Tibial nerve (tissue), 4 donors: ENCODE results near the gene CEACAM16. TPM values are rescaled to one million over a fixed set of nuclear protein-coding genes. Genes with fewer than 3 reads are reported as not detected.

Experiments
- DNase-seq, 2 donors: peaks; one replicate each; pipeline ENCODE4 v3.0.0-alpha.2; 2019; ENCODE audit warnings: low spot score in 2 of 2
- H3K27ac ChIP-seq, 4 donors: fragments of 200-600 bp; sonication (generic) in 3 of 4; one replicate each; pipeline ENCODE4 v1.5.1; 2017 to 2019; ENCODE audit warnings: mild to moderate bottlenecking in 1 of 4
- H3K27me3 ChIP-seq, 2 donors: fragments of 200-600 bp; sonication (generic) in 1 of 2; one replicate each; pipeline versions ENCODE4 v1.5.1 to v1.6.0; 2017 to 2019
- H3K36me3 ChIP-seq, 3 donors: fragments of 200-600 bp; sonication (generic); one replicate each; pipeline ENCODE4 v1.5.1; 2018 to 2019
- H3K4me1 ChIP-seq, 4 donors: fragments of 200-600 bp; sonication (generic) in 3 of 4; one replicate each; pipeline ENCODE4 v1.5.1; 2017 to 2019
- H3K4me3 ChIP-seq, 4 donors: fragments of 200-600 bp; sonication (generic) in 3 of 4; one replicate each; pipeline ENCODE4 v1.5.1; 2017 to 2019; ENCODE audit warnings: mild to moderate bottlenecking in 1 of 4, moderate library complexity in 1 of 4
- H3K9me3 ChIP-seq, 4 donors: fragments of 200-600 bp; sonication (generic) in 3 of 4; one replicate each; pipeline ENCODE4 v1.5.1; 2017 to 2019
- CTCF ChIP-seq, 5 experiments: fragments of 200-600 bp in 3 of 5; fragments of 450-650 bp in 2 of 5; sonication (generic) in 3 of 5; IDR thresholded peaks; one replicate each; pipeline ENCODE4 v1.5.1; 2016 to 2019; ENCODE audit warnings: antibody characterized with exemption in 5 of 5, mild to moderate bottlenecking in 3 of 5, moderate library complexity in 2 of 5
- EP300 ChIP-seq, 2 donors: sonication (generic); formaldehyde crosslinking; IDR thresholded peaks; one replicate each; pipeline ENCODE4 v1.6.1; 2017; ENCODE audit warnings: antibody characterized with exemption in 2 of 2, mild to moderate bottlenecking in 1 of 2
- POLR2A ChIP-seq, 2 donors: fragments of 450-650 bp; IDR thresholded peaks; one replicate each; pipeline ENCODE4 v1.6.1; 2017; ENCODE audit warnings: antibody characterized with exemption in 2 of 2, mild to moderate bottlenecking in 2 of 2, moderate library complexity in 2 of 2
- WGBS, 2 donors: methylation state at CpG; one replicate each; pipeline ENCODE4 v1.1.5; 2018; 5-methylcytosine and 5-hydroxymethylcytosine counted together
- total RNA-seq, 4 donors: library from RNA; depleted of rRNA; stranded (reverse); fragments of >200 nt; gene quantifications; one replicate each; pipeline ENCODE4 v1.1.0, GENCODE V29; 2016

Gene CEACAM16
- total RNA-seq, 4 donors from 2014 or later, result not detected

- peaks cover 0 to 19% (median 0%) of the 10 kb centered on the region in 4 donors for H3K4me1 ChIP-seq
- H3K36me3 ChIP-seq, result peaks cover 0 to 66% (median 0%) of the 10 kb centered on the region in 3 donors
- H3K4me3 ChIP-seq, result no peak overlapping the region
- 54% methylated on average over 7 of the region's 7 CpGs for WGBS, 2 donors
- no peak overlapping the region for H3K27ac ChIP-seq
- H3K9me3 ChIP-seq, result no peaks in the 10 kb centered on the region
- no peaks in the 10 kb centered on the region for H3K27me3 ChIP-seq
- DNase-seq, result no peak
- TF ChIP-seq CTCF (IDR thresholded peaks at IDR 0.05) (no peak), POLR2A (IDR thresholded peaks at IDR 0.05) (no peak), EP300 (IDR thresholded peaks at IDR 0.05) (no peak)
These were observed 36.1 kb upstream of the CEACAM16 start for GRCh38 chr19:44662691-44663385.

- TF ChIP-seq POLR2A (IDR thresholded peaks at IDR 0.05) (no peak), EP300 (IDR thresholded peaks at IDR 0.05) (no peak), CTCF (IDR thresholded peaks at IDR 0.05) (no peak)
- no peak overlapping the region for H3K27ac ChIP-seq
- peaks cover 0 to 55% (median 0%) of the 10 kb centered on the region in 3 donors for H3K36me3 ChIP-seq
- no peaks in the 10 kb centered on the region for H3K9me3 ChIP-seq
- 95 to 98% methylated on average over 5 of the region's 5 CpGs for WGBS, 2 donors
- no peaks in the 10 kb centered on the region for H3K27me3 ChIP-seq
- no peak overlapping the region for H3K4me3 ChIP-seq
- no peak for DNase-seq
- peaks cover 0 to 19% (median 0%) of the 10 kb centered on the region in 4 donors for H3K4me1 ChIP-seq
These were observed 35.0 kb upstream of the CEACAM16 start for GRCh38 chr19:44663996-44664395.

GRCh38 chr19:44664976-44665375 is 34.0 kb upstream of the CEACAM16 start:
- Histone ChIP-seq H3K27ac (no peak overlapping the region), H3K27me3 (no peaks in the 10 kb centered on the region), H3K4me1 (peaks cover 0 to 19% (median 0%) of the 10 kb centered on the region in 4 donors), H3K4me3 (no peak overlapping the region), H3K9me3 (no peaks in the 10 kb centered on the region), H3K36me3 (peaks cover 0 to 45% (median 0%) of the 10 kb centered on the region in 3 donors)
- WGBS, 2 donors, result 94 to 95% methylated on average over 10 of the region's 10 CpGs
- TF ChIP-seq POLR2A (IDR thresholded peaks at IDR 0.05), result no peak
- TF ChIP-seq CTCF (IDR thresholded peaks at IDR 0.05), result no peak
- TF ChIP-seq EP300 (IDR thresholded peaks at IDR 0.05), result no peak
- DNase-seq, result no peak

DNA sequence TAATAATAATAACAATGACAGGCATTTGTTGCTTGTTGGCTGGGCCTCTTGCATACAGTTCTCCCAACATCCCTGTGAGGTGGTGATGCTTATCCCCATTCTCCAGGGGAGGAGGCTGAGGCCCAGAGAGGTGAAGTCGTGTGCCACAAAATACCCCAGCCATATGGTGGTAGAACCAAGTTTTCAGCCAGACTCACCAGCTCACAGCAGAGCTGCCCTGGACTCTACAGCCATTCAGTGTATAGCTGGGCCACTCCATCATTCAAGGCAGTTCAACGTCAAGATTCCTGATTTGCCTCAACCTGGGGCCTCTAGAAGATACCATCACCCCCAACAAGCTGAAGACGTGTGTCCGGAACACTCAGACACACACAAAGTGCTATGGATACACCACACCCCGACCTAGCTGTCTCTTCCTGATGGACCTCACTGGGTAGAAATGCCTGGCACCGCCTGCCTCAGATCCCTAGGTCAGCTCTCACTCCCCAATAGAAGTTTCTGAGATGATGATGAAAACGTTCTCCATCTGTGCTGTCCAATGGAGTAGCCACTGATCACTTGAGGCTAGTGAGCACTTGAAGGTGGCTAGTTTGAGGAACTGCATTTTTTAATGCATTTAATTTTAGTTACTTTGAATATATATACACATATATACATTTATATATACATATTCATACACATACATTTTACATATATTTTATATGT is 31.9 kb upstream of the CEACAM16 start:
- Histone ChIP-seq H3K27ac (no peak overlapping the region), H3K4me3 (no peak overlapping the region), H3K4me1 (peaks cover 0 to 16% (median 0%) of the 10 kb centered on the region in 4 donors), H3K36me3 (peaks cover 0 to 24% (median 0%) of the 10 kb centered on the region in 3 donors), H3K27me3 (no peaks in the 10 kb centered on the region), H3K9me3 (no peaks in the 10 kb centered on the region)
- WGBS, 2 donors, result 71 to 82% methylated on average over 7 of the region's 7 CpGs
- TF ChIP-seq CTCF (IDR thresholded peaks at IDR 0.05), result no peak
- TF ChIP-seq POLR2A (IDR thresholded peaks at IDR 0.05), result no peak
- no peak for TF ChIP-seq EP300 (IDR thresholded peaks at IDR 0.05)
- no peak for DNase-seq
